Neutrophil (primary cell): ENCODE data around the gene SLC38A11.

Experiments used
- H3K27ac ChIP-seq: fragments of 200-600 bp; sonication (generic); 2 replicates; pipeline ENCODE4 v1.5.1; 2016; ENCODE audit warnings: mild to moderate bottlenecking, moderate library complexity
- H3K27me3 ChIP-seq: fragments of 200-600 bp; sonication (generic); 2 replicates; pipeline ENCODE4 v1.6.0; 2016; ENCODE audit warnings: mild to moderate bottlenecking
- H3K36me3 ChIP-seq: fragments of 200-600 bp; sonication (generic); 2 replicates; pipeline ENCODE4 v1.5.1; 2017
- H3K4me1 ChIP-seq, 2 experiments: fragments of 200-600 bp in 1 of 2; sonication (generic) in 1 of 2; 1 replicate in 1 of 2; 2 replicates in 1 of 2; pipeline versions ENCODE4 v1.5.1 to v1.6.1; 2013 to 2016; ENCODE audit warnings: low read depth in 1 of 2, low read length in 1 of 2, mild to moderate bottlenecking in 1 of 2, moderate library complexity in 1 of 2; ENCODE audit not compliant: control insufficient read depth in 1 of 2, insufficient read depth in 1 of 2
- H3K4me3 ChIP-seq, 2 experiments: fragments of 200-600 bp in 1 of 2; sonication (generic) in 1 of 2; 1 replicate in 1 of 2; 2 replicates in 1 of 2; pipeline ENCODE4 v1.5.1; 2013 to 2016; ENCODE audit warnings: low read depth in 1 of 2, low read length in 1 of 2, mild to moderate bottlenecking in 1 of 2, moderate library complexity in 1 of 2
- H3K9me3 ChIP-seq: fragments of 200-600 bp; sonication (generic); 2 replicates; pipeline ENCODE4 v1.5.1; 2016
- TF ChIP-seq, protein P1 (sequence below): fragments of 200-600 bp; sonication (generic); IDR thresholded peaks from 2 replicates; pipeline ENCODE4 v1.5.1; 2016; ENCODE audit warnings: antibody characterized with exemption

SLC38A11 gene

DNA sequence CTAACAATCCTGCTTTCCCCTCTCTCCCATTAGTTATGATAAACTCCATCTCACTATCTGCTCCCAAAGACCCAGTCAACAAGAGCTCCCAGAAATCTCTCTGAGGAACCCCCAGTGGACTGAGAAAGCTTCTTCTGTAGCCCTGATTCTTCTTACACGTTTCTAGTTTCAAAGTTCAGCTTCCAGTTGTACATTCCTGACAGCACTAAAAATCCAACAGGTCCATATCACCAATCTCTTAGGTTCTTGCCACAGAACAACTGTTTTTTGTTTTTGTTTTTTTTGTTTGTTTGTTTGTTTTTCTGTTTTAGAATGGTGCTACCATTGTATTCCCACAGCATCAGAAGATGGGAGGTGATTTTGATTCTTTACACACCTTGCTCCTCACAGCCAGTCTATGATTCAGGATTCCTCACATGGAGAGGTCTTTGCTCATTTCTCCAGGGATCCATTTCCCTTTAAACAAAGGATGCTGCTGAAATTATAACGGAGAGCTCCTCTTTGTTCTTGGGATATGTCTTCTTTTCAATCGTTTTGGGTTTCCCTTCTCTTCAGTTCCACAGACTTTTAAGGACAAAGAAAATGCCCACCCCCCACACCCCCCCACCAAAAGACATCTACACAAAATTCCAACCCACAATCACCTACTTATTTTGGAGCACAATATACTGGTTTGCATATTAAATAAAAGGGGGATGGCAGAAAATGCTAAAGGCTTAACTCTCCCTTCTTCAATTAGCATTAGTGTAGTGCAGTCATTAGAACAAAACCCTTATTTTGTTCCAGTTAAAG, 57.7 kb downstream of the SLC38A11 start:
- TF ChIP-seq, protein P1, sequence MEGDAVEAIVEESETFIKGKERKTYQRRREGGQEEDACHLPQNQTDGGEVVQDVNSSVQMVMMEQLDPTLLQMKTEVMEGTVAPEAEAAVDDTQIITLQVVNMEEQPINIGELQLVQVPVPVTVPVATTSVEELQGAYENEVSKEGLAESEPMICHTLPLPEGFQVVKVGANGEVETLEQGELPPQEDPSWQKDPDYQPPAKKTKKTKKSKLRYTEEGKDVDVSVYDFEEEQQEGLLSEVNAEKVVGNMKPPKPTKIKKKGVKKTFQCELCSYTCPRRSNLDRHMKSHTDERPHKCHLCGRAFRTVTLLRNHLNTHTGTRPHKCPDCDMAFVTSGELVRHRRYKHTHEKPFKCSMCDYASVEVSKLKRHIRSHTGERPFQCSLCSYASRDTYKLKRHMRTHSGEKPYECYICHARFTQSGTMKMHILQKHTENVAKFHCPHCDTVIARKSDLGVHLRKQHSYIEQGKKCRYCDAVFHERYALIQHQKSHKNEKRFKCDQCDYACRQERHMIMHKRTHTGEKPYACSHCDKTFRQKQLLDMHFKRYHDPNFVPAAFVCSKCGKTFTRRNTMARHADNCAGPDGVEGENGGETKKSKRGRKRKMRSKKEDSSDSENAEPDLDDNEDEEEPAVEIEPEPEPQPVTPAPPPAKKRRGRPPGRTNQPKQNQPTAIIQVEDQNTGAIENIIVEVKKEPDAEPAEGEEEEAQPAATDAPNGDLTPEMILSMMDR, result no peak
- H3K27ac ChIP-seq, result no peak overlapping the region
- H3K4me1 ChIP-seq, result no peaks in the 10 kb centered on the region
- H3K9me3 ChIP-seq, result no peaks in the 10 kb centered on the region
- H3K36me3 ChIP-seq, result no peaks in the 10 kb centered on the region
- no peak overlapping the region for H3K4me3 ChIP-seq
- H3K27me3 ChIP-seq, result no peaks in the 10 kb centered on the region

DNA sequence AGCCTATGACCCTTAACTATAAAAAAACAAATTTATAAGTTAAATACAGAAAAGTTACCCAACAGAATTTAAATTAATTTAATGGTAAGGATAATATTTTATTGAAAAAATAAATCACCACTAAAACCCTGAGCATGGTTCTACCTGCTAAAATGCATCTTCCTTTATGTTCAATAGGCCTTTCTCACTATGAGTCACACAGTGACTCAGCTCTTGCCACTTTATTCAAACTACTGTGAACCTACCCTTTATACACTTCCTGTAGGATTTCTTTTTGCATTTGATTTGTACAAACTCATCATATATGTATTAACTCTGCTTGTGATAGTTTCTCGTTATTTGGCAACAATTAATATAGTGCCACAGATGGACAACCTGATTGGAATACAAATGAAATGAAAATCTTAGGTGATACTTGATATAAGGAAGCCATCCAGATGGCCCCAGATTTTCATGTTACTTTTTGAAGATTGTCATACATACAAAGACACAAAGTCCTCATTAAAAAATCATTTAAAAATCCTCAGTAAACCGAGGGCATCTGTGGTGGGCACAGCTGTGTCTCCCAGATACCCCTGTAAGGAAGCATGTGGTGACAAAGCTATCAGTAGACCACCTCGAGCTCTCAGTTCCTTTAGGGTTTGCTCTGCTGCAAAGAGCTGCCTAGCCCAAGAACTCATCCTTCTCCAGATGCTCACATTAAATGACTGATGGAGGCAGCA, 58.5 kb downstream of the SLC38A11 start:
- no peaks in the 10 kb centered on the region for H3K36me3 ChIP-seq
- no peaks in the 10 kb centered on the region for H3K27me3 ChIP-seq
- H3K9me3 ChIP-seq, result no peaks in the 10 kb centered on the region
- H3K4me1 ChIP-seq, result no peaks in the 10 kb centered on the region
- TF ChIP-seq, protein P1, result no peak
- H3K4me3 ChIP-seq, result no peak overlapping the region
- H3K27ac ChIP-seq, result no peak overlapping the region

DNA sequence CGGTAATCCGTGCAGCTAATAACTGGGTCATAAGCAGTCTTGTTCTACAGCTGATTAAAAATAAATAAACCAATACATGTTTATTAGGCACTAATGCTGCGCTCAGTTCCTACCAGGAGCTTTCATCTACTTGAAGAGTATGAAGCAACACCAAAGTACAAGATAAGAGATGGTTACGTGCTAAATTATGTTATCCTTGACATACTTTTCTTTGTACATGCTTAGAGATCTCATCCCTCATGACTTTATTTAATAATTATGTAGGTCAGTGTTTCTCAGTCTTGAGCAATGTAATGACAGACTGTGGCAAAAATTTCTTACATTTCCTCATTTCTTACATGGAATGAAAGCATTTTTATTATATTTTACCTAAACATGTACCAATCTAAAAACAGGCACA, 59.1 kb downstream of the SLC38A11 start:
- Histone ChIP-seq H3K4me1 (no peaks in the 10 kb centered on the region), H3K27ac (no peak overlapping the region), H3K9me3 (no peaks in the 10 kb centered on the region), H3K4me3 (no peak overlapping the region), H3K36me3 (no peaks in the 10 kb centered on the region), H3K27me3 (no peaks in the 10 kb centered on the region)
- TF ChIP-seq, protein P1, result no peak

DNA sequence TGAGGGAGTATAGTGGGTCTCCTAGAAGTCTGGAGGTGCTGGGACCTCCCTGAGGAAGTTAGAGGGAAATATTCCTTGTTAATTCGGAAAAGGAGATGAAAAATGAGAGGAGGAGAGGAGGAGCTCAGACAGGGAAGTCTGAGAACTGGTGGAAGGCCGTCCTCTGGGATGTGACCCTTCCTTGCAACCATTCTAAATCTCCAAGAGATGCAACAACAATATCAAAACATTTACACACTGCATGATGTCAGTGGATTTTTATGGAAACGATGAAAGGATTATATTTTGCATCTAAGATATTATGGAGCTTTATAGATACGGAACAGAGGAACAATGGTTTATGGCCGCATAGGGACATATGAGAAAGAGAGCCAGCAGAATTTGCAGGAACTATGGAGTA, 63.9 kb downstream of the SLC38A11 start:
- no peak overlapping the region for H3K27ac ChIP-seq
- no peaks in the 10 kb centered on the region for H3K9me3 ChIP-seq
- no peak overlapping the region for H3K4me3 ChIP-seq
- TF ChIP-seq, protein P1, result no peak
- H3K27me3 ChIP-seq, result no peaks in the 10 kb centered on the region
- no peaks in the 10 kb centered on the region for H3K4me1 ChIP-seq
- H3K36me3 ChIP-seq, result no peaks in the 10 kb centered on the region

DNA sequence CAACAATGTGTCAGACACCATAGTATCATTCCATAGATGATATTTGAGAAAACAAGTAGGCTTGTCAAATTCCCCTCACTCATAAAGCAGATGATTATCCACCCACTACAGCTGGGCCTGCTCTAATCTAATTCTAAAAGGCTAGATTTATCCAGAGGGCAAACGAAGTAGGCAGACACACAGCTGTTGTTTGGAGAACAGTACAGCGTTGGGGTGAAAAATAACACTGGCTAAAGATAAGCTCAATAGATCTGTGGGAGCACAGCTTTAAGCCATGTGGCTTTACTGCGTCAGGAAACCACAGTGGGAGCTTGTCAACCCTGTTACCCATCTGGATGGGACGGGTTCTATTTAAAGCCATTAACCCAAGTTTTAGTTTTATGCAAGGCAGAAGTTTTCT, 64.8 kb downstream of the SLC38A11 start:
- Histone ChIP-seq H3K27me3 (no peaks in the 10 kb centered on the region), H3K4me1 (no peaks in the 10 kb centered on the region), H3K36me3 (no peaks in the 10 kb centered on the region), H3K27ac (no peak overlapping the region), H3K4me3 (no peak overlapping the region), H3K9me3 (no peaks in the 10 kb centered on the region)
- TF ChIP-seq, protein P1, result no peak
